ENCODE measurements around the gene OPN3.

Gene OPN3

GRCh38 chr1:241548008-241548407, 92.2 kb downstream of the OPN3 start:
- no peak overlapping the region for H3K4me3 ChIP-seq (ENCODE audit: low read depth, low read length)
- DNase-seq (ENCODE audit: low read depth), result no peak
- no peak for TF ChIP-seq CTCF (IDR thresholded peaks at IDR 0.05; ENCODE audit: insufficient read depth, low read depth, low read length, missing control alignments)

Measured in GM12865 (cell line).